GM13976 (cell line): ENCODE results near the gene NTRK3.

Source experiments
- DNase-seq: peaks from one replicate; pipeline ENCODE4 v3.0.0; 2012; ENCODE audit warnings: low spot score
- in situ Hi-C: fragments of 300-500 bp; cut with MboI; formaldehyde crosslinking; loops from one replicate; pipeline ENCODE4 v1.12.0; 2022; ENCODE audit warnings: low sequenced_read_pairs, mixed read lengths, inconsistent platforms; ENCODE audit not compliant: unreplicated experiment
- TF ChIP-seq, protein P1 (sequence below): IDR thresholded peaks from 2 replicates; pipeline ENCODE4 v1.5.1; 2012; ENCODE audit warnings: borderline replicate concordance, mild to moderate bottlenecking; ENCODE audit not compliant: insufficient read depth; ENCODE audit errors: extremely low read depth, missing control alignments, control extremely low read depth

NTRK3 gene

DNA sequence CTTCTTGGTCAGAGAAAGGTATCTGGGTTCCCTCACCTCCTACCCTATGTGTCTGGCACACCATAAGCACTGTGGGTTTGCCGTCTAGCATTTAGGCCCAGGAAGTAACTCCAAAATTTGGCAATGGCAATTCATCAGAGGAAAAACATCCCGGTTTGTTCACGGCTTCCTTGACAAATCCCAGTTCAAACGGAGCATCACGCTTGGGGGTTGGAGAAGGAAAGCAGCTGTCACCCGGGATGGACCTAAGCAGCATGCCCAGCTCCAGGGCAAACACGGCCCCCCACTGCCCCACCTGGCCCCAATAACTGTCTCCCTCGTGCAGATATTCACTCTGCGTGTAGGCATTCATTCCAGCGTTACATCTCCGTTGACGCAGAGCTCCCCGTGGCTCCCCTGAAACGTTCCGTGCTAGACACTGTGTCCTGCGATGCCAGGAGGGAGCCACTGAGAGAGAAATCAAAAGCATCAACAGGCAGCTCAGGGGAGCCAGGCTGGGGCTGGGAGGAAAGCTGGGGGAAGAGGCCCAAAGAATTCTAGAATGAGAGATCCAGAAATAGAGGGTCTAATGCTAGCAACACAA, 41.4 kb downstream of the NTRK3 start:
- in situ Hi-C loops: no loop called here
- TF ChIP-seq, protein P1, sequence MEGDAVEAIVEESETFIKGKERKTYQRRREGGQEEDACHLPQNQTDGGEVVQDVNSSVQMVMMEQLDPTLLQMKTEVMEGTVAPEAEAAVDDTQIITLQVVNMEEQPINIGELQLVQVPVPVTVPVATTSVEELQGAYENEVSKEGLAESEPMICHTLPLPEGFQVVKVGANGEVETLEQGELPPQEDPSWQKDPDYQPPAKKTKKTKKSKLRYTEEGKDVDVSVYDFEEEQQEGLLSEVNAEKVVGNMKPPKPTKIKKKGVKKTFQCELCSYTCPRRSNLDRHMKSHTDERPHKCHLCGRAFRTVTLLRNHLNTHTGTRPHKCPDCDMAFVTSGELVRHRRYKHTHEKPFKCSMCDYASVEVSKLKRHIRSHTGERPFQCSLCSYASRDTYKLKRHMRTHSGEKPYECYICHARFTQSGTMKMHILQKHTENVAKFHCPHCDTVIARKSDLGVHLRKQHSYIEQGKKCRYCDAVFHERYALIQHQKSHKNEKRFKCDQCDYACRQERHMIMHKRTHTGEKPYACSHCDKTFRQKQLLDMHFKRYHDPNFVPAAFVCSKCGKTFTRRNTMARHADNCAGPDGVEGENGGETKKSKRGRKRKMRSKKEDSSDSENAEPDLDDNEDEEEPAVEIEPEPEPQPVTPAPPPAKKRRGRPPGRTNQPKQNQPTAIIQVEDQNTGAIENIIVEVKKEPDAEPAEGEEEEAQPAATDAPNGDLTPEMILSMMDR: no peak
- no peak for DNase-seq

DNA sequence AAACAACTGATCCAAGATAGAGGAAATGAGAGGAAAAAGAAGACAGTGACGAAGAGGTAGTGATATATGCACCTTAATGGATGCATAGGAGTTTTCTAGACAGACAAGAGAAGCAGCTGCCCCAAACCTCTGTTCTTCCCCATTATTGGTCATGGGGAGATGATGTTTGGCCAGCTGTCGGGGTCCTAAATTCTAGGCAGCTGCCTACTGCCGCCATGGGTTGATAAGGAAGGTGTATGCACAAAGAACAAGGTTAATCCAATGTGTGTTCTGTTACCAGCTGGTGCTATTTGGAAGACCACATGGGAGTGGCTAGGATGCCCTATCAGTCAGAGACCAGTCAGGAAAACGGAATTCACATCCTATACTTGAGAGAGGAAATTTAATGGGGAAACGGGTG, 47.4 kb downstream of the NTRK3 start:
- TF ChIP-seq, protein P1: no peak
- in situ Hi-C loops: no loop called here
- no peak for DNase-seq

DNA sequence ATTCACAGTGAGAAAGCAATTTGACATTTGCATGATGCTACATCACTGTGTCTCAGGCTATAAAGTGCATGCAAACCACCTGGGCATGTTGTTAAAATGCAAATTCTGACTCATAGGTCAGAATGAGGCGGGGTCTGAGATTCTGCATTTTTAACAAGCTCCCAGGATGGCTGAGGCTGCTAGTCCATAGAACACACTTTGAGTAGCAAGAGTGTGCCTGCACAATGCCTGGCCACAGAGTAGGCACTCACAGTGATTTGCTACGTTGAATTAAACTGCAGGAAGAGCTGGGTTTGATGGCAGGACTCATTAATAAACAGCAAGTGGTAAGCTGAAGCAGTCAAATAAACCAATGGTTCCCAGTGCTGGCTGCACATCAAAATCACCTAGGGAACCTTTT, 48.1 kb downstream of the NTRK3 start:
- DNase-seq: no peak
- in situ Hi-C loops: no loop called here
- TF ChIP-seq, protein P1: no peak

DNA sequence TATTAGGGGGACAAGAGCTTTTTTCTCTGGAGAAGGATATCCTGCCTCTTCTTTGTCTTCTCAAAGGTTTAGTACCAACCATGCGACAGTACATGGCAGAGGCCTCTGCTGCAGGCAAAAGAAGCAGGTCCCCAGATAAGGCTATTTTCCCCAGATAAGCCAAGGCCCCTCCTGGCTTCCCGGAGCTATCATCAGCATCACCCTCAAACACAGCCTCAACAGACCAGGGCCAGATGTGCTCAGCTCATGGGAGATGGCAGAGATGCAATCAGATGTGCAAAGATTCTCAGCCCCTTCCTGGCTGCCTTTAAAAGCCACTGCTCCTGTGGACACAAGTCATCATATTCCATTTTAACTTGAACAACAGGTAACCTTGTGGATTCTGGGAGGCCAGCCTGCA, 49.0 kb downstream of the NTRK3 start:
- no peak for DNase-seq
- in situ Hi-C loops: no loop called here
- TF ChIP-seq, protein P1: no peak

DNA sequence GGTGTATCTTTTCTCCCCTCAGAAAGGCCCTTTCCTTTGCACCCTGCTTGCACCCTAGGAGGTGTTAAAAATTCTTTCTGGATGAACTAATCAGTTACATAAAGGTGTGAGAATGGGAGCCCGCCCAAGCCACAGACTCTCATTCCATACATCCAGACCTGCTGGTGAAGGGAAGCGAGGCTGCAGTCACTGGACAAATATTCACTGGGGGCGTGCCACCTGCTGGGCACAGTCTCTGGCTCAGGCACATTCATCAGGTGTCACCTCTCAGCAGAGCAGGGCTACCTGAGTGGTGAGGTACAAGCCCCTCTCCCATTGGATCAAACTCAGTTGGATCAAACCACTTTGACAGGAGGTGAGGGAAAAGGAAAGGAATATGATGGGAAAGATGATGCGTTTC, 52.0 kb downstream of the NTRK3 start:
- TF ChIP-seq, protein P1: no peak
- DNase-seq: no peak
- in situ Hi-C loops: no loop called here

DNA sequence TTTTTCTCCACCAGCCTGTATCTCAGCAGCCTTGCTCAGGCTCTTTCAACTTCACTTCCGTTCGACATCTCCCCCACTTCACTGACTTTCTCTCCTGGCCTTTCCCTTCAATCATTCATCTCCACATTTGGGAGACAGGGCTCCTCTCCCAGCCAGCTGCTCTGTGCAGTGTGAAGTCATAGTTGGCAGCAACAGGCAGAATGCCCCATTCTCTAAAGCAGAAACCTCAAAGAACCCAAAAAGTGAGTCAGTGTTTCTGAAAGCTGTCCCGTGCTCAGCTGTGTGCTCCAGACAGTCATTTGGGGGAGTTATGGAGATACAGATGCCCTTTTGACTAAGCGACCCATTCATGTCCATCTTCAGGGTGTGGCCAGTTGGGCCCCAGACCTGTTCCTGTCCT, 54.3 kb downstream of the NTRK3 start:
- TF ChIP-seq, protein P1: no peak
- no peak for DNase-seq
- in situ Hi-C loops: no loop called here
